Mucosa of descending colon (tissue), 3 donors: ENCODE measurements around the gene ANO6. TPM values are rescaled to one million over a fixed set of nuclear protein-coding genes. Genes with fewer than 3 reads are reported as not detected.

Experiments used
- ATAC-seq: fragments of 200-7000 bp; cut with Tn5 transposase; one replicate; pipeline ENCODE4 v1.9.1; 2020; ENCODE audit warnings: mild to moderate bottlenecking, moderate library complexity
- DNase-seq, 3 donors: peaks; one replicate each; pipeline ENCODE4 v3.0.0-alpha.2; 2020
- H3K36me3 ChIP-seq: fragments of 200-600 bp; one replicate; pipeline ENCODE4 v1.8.0; 2021; ENCODE audit warnings: low read depth, mild to moderate bottlenecking
- H3K4me1 ChIP-seq: fragments of 200-600 bp; one replicate; pipeline ENCODE4 v1.8.0; 2021; ENCODE audit warnings: low read depth, mild to moderate bottlenecking
- H3K4me3 ChIP-seq: fragments of 200-600 bp; one replicate; pipeline ENCODE4 v1.8.0; 2021; ENCODE audit warnings: mild to moderate bottlenecking
- H3K9me3 ChIP-seq: fragments of 200-600 bp; one replicate; pipeline ENCODE4 v1.8.0; 2021; ENCODE audit warnings: mild to moderate bottlenecking
- CTCF ChIP-seq: fragments of 200-600 bp; IDR thresholded peaks from one replicate; pipeline ENCODE4 v1.8.0; 2022; ENCODE audit warnings: antibody characterized with exemption, mild to moderate bottlenecking
- intact Hi-C, 2 donors: fragments of 100-400 bp; cut with DNase I in 1 of 2; cut with micrococcal nuclease in 1 of 2; formaldehyde crosslinking; loops; one replicate each; pipeline versions ENCODE4 v1.11.0 to v1.11.1; 2022; cut with DNase I, micrococcal nuclease
- total RNA-seq, 3 donors: library from RNA; stranded (reverse); fragmentation: NEBNext Ultra II Directional in 2 of 3; extraction: Animal tissue kit (Norgen Biotek cat#: 25700) in 2 of 3; gene quantifications; one replicate each; pipeline versions ENCODE4 v1.2.1 to v1.2.4, GENCODE V29; 2021 to 2023
- donor health status: DM: no; HTN: no; CAD: no; lungs with moderate emphysema.
- donor health status: DM: no; HTN: no; CAD: no.
- donor health status: DM: no; HTN: yes; CAD: no.

Gene ANO6
- total RNA-seq, 3 donors from 2014 or later: 7.8 to 65.8 (median 15.2) TPM

- H3K36me3 ChIP-seq: no peaks in the 10 kb centered on the region
- no peaks in the 10 kb centered on the region for H3K9me3 ChIP-seq
- TF ChIP-seq CTCF: no peak
- H3K4me1 ChIP-seq: no peaks in the 10 kb centered on the region
- DNase-seq: no peak
- no peak overlapping the region for H3K4me3 ChIP-seq
- intact Hi-C loops: no loop called here
- ATAC-seq: peak; percentile 45
Measured at GRCh38 chr12:45191239-45191638, 24.7 kb upstream of the ANO6 start.

- DNase-seq (no peak), ATAC-seq (no peak)
- no peaks in the 10 kb centered on the region for H3K9me3 ChIP-seq
- intact Hi-C loops: no loop called here
- no peak for TF ChIP-seq CTCF
- no peaks in the 10 kb centered on the region for H3K36me3 ChIP-seq
- H3K4me1 ChIP-seq: no peaks in the 10 kb centered on the region
- H3K4me3 ChIP-seq: no peak overlapping the region
Measured at GRCh38 chr12:45192707-45193106, 23.2 kb upstream of the ANO6 start.

GRCh38 chr12:45200491-45201043 is 15.3 kb upstream of the ANO6 start:
- intact Hi-C loops: no loop called here
- no peak overlapping the region for H3K4me3 ChIP-seq
- no peak for ATAC-seq
- H3K36me3 ChIP-seq: no peaks in the 10 kb centered on the region
- H3K4me1 ChIP-seq: no peaks in the 10 kb centered on the region
- H3K9me3 ChIP-seq: no peaks in the 10 kb centered on the region
- no peak for TF ChIP-seq CTCF
- no peak for DNase-seq

- DNase-seq: no peak
- ATAC-seq: no peak
- Histone ChIP-seq H3K36me3 (no peaks in the 10 kb centered on the region), H3K9me3 (no peaks in the 10 kb centered on the region), H3K4me1 (no peaks in the 10 kb centered on the region), H3K4me3 (no peak overlapping the region)
- no peak for TF ChIP-seq CTCF
- intact Hi-C loops: no loop called here
Measured at GRCh38 chr12:45203767-45204166, 12.1 kb upstream of the ANO6 start.

- TF ChIP-seq CTCF: no peak
- Histone ChIP-seq H3K9me3 (no peaks in the 10 kb centered on the region), H3K36me3 (no peaks in the 10 kb centered on the region), H3K4me1 (no peaks in the 10 kb centered on the region), H3K4me3 (no peak overlapping the region)
- intact Hi-C loops: no loop called here
- DNase-seq (no peak), ATAC-seq (no peak)
Measured at GRCh38 chr12:45204757-45205156, 11.1 kb upstream of the ANO6 start.

GRCh38 chr12:45205165-45205825 is 10.6 kb upstream of the ANO6 start:
- Histone ChIP-seq H3K9me3 (no peaks in the 10 kb centered on the region), H3K4me1 (no peaks in the 10 kb centered on the region), H3K36me3 (no peaks in the 10 kb centered on the region), H3K4me3 (no peak overlapping the region)
- DNase-seq: no peak
- no peak for ATAC-seq
- intact Hi-C loops: no loop called here
- no peak for TF ChIP-seq CTCF
